Fibroblast of skin of scalp (primary cell): Measurements from ENCODE around the gene TNNT3.
A peak's percentile ranks its signal among the peaks of the same experiment; 100 is the strongest.

ENCODE experiments used
- DNase-seq: peaks from one replicate; pipeline ENCODE4 v3.0.0-alpha.2; 2013

Gene TNNT3

GRCh38 chr11:1896923-1897322 lies 22.6 kb upstream of the TNNT3 start:
- DNase-seq: no peak

GRCh38 chr11:1899090-1899489 lies 20.4 kb upstream of the TNNT3 start:
- DNase-seq: no peak

GRCh38 chr11:1899686-1900085 lies 19.8 kb upstream of the TNNT3 start:
- DNase-seq: no peak

- DNase-seq: no peak
Observed at GRCh38 chr11:1906181-1906580, 13.3 kb upstream of the TNNT3 start.

- no peak for DNase-seq
Observed at GRCh38 chr11:1906611-1907423, 12.7 kb upstream of the TNNT3 start.

- DNase-seq: peak; percentile 81
Observed at GRCh38 chr11:1908618-1909017, 10.9 kb upstream of the TNNT3 start.

- no peak for DNase-seq
Observed at GRCh38 chr11:1909524-1909923, 10.0 kb upstream of the TNNT3 start.

- DNase-seq: no peak
Observed at GRCh38 chr11:1912289-1912878, 7.1 kb upstream of the TNNT3 start.

- DNase-seq: no peak
Observed at GRCh38 chr11:1913271-1914060, 6.0 kb upstream of the TNNT3 start.

GRCh38 chr11:1915795-1916131 lies 3.7 kb upstream of the TNNT3 start:
- DNase-seq: no peak

GRCh38 chr11:1916132-1916985 lies 3.1 kb upstream of the TNNT3 start:
- no peak for DNase-seq

- DNase-seq: no peak
Observed at GRCh38 chr11:1916986-1917522, 2.4 kb upstream of the TNNT3 start.

GRCh38 chr11:1917523-1918435 lies 1.7 kb upstream of the TNNT3 start:
- no peak for DNase-seq

GRCh38 chr11:1918436-1919315 lies 827 bp upstream of the TNNT3 start:
- DNase-seq: no peak

- DNase-seq: no peak
Observed at GRCh38 chr11:1920128-1920908, 815 bp downstream of the TNNT3 start.

GRCh38 chr11:1920909-1921573 lies 1.5 kb downstream of the TNNT3 start:
- DNase-seq: no peak

- peak; percentile 55 for DNase-seq
Observed at GRCh38 chr11:1921574-1922141, 2.2 kb downstream of the TNNT3 start.

- no peak for DNase-seq
Observed at GRCh38 chr11:1922481-1923081, 3.1 kb downstream of the TNNT3 start.
